ENCODE measurements around the gene SALL4. TPM values are rescaled to one million over a fixed set of nuclear protein-coding genes. Genes with fewer than 3 reads are reported as not detected.
"Not testable (repeated sequence)": the region's sequence is repeated elsewhere in the genome, so short reads cannot be mapped to it uniquely, and the experiment has no call there.

Gene SALL4
- total RNA-seq, 4 donors from 2014 or later = not detected

DNA sequence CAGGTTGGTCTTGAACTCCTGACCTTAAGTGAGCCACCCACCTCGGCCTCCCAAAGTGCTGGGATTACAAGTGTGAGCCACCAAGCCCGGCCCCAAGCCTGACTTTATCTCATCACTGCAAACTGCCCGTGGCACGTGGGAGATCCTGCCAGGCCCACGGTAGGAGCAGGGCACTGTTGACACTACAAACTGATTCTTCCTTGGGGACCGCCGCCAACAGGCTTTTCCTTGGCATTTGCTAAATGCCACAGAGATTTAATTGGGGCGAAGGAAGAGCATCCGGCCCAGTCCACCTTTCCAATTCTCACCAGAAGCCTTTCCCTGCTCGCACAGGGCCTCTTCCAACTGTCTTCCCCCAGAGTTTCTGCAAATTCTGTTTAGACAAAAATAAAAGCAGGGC is 45.1 kb downstream of the SALL4 start:
- Histone ChIP-seq H3K27me3 (no peaks in the 10 kb centered on the region), H3K36me3 (no peaks in the 10 kb centered on the region), H3K27ac (peak overlapping the region in 3 of 4 donors; percentile 47 to 75 (median 54)), H3K4me1 (peaks cover 0 to 67% (median 7%) of the 10 kb centered on the region in 3 donors), H3K9me3 (no peaks in the 10 kb centered on the region), H3K4me3 (no peak overlapping the region)
- no peak for ATAC-seq
- TF ChIP-seq POLR2AphosphoS5 (IDR thresholded peaks at IDR 0.05) (peak; percentile 10), EP300 (IDR thresholded peaks at IDR 0.05) (no peak), POLR2A (IDR thresholded peaks at IDR 0.05) (no peak)
- TF ChIP-seq, protein P1, sequence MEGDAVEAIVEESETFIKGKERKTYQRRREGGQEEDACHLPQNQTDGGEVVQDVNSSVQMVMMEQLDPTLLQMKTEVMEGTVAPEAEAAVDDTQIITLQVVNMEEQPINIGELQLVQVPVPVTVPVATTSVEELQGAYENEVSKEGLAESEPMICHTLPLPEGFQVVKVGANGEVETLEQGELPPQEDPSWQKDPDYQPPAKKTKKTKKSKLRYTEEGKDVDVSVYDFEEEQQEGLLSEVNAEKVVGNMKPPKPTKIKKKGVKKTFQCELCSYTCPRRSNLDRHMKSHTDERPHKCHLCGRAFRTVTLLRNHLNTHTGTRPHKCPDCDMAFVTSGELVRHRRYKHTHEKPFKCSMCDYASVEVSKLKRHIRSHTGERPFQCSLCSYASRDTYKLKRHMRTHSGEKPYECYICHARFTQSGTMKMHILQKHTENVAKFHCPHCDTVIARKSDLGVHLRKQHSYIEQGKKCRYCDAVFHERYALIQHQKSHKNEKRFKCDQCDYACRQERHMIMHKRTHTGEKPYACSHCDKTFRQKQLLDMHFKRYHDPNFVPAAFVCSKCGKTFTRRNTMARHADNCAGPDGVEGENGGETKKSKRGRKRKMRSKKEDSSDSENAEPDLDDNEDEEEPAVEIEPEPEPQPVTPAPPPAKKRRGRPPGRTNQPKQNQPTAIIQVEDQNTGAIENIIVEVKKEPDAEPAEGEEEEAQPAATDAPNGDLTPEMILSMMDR (IDR thresholded peaks at IDR 0.05) = no peak
- 92% methylated on average over 2 of the region's 10 CpGs; no CpG with 5 or more reads in 1 of the 2 donors for WGBS, 2 donors (ENCODE audit: low coverage in 1 of 2)

DNA sequence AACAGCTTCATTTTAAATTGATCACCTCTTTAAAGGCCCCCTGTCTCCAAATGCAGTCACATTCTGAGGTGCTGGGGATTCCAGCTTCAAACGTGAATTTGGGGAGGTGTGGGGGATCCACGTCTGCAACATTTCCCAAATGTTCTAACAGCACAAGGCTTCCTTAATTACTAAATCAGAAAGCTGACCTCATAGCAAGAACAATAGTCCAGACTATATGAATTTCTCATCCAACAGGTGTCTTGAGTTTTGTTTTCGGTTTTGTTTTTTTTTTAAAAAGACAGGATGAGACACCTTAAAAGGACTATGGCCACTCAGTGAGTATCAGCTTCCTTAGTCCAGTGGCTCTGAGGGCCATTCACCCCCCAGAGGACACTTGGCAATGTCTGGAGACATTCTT is 45.7 kb downstream of the SALL4 start:
- Histone ChIP-seq H3K4me3 (no peak overlapping the region), H3K4me1 (peaks cover 0 to 73% (median 9%) of the 10 kb centered on the region in 3 donors), H3K27ac (peak overlapping the region in 3 of 4 donors; percentile 47 to 75 (median 54)), H3K9me3 (no peaks in the 10 kb centered on the region), H3K36me3 (no peaks in the 10 kb centered on the region), H3K27me3 (no peaks in the 10 kb centered on the region)
- ATAC-seq = no peak
- TF ChIP-seq, protein P1 (IDR thresholded peaks at IDR 0.05) = no peak
- TF ChIP-seq POLR2A (IDR thresholded peaks at IDR 0.05) (no peak), EP300 (IDR thresholded peaks at IDR 0.05) (no peak), POLR2AphosphoS5 (IDR thresholded peaks at IDR 0.05) (no peak)
- 83 to 89% methylated on average over 1 to 2 of the region's 3 CpGs for WGBS, 2 donors (ENCODE audit: low coverage in 1 of 2)

DNA sequence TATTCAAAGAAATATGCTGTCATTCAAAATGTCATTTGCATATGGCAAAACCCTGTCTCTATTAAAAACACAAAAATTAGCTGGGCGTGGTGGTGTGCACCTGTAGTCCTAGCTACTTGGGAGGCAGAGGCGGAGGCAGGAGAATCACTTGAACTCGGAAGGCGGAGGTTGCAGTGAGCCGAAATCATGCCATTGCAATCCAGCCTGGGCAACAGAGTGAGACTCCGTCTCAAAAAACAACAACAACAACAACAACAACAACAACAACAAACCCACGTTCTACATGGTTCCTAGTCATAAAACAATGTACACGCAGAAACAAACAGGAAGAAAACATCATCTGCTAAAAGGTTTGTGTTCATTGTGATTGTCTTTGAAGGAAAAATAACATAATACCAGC is 49.1 kb downstream of the SALL4 start:
- not testable (repeated sequence) for H3K9me3 ChIP-seq, H3K4me3 ChIP-seq, H3K27me3 ChIP-seq, ATAC-seq, H3K36me3 ChIP-seq
- H3K4me1 ChIP-seq = peaks cover 0 to 77% (median 18%) of the 10 kb centered on the region in 3 donors
- peak overlapping the region in 2 of 4 donors; percentile 78 to 82 for H3K27ac ChIP-seq
- WGBS, 2 donors (ENCODE audit: low coverage in 1 of 2) = 93 to 94% methylated on average over 3 to 8 of the region's 8 CpGs

DNA sequence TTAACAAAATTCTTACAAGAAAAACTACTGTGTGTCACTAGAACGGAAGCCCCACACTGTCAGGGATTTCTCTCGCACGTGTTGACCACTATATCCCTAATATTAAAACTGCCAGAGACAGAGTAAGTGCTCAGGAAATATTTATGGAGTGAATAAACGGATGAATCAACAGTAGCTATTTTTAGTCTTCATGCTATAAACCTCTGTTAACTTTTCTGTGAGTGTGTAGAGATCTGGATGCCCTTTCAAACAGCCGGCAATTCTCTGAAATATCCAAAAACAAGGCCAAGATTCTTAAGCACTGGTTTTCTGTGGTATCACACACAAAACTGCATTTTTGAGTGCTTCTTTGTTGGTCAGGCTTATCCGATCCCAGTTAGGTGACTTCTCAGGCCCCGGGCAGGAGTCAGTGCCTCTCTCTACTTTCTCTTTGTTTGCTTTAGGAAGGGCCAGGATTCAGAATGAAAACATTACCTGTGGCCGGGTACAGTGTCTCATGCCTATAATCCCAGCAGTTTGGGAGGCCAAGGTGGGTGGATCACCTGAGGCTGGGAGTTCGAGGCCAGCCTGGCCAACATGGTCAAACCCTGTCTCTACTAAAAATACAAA is 49.9 kb downstream of the SALL4 start:
- H3K4me3 ChIP-seq = peak overlapping the region in 1 of 2 donors; percentile 2
- peaks cover 0 to 71% (median 18%) of the 10 kb centered on the region in 3 donors for H3K4me1 ChIP-seq
- no peak for TF ChIP-seq EP300 (IDR thresholded peaks at IDR 0.05)
- TF ChIP-seq POLR2AphosphoS5 (IDR thresholded peaks at IDR 0.05) = peak; percentile 89
- H3K27me3 ChIP-seq = no peaks in the 10 kb centered on the region
- WGBS, 2 donors (ENCODE audit: low coverage in 1 of 2) = 4 to 19% methylated on average over 7 of the region's 9 CpGs
- ATAC-seq = peak; percentile 31
- H3K36me3 ChIP-seq = no peaks in the 10 kb centered on the region
- no peaks in the 10 kb centered on the region for H3K9me3 ChIP-seq
- H3K27ac ChIP-seq = peak overlapping the region; percentile 69 to 86 (median 80)

DNA sequence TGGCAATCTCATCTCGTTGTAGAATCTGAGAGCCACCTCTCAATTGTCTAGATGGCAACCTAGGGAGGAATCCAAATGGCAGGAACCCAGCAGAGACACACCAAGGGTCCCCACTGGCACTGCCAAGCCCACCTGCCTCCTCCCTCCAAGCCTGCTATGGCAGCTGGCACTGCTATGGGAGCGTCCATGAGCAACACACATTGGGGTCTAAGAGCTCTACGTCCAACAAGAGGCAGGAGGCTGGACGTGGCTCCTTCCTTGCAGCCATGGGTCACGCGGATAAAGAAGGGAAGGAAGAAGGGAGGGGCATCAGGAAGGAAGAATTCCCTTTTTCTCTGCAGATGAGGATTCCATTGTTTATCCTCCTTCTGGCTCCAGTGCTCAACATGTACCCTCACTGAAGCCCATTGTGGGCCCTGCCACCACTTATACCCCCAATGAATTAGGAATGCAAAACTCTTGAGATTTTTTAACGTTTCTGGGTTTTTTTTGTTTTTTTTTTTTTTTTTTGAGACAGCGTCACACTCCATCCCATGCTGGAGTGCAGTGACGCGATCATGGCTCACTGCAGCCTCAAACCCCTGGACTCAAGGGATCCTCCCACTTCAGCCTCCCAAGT is 51.4 kb downstream of the SALL4 start:
- no peaks in the 10 kb centered on the region for H3K36me3 ChIP-seq
- TF ChIP-seq EP300 (IDR thresholded peaks at IDR 0.05) (no peak), POLR2AphosphoS5 (IDR thresholded peaks at IDR 0.05) (no peak), POLR2A (IDR thresholded peaks at IDR 0.05) (no peak)
- TF ChIP-seq, protein P1 (IDR thresholded peaks at IDR 0.05) = no peak
- no peak for ATAC-seq
- H3K9me3 ChIP-seq = no peaks in the 10 kb centered on the region
- H3K27ac ChIP-seq = peak overlapping the region in 2 of 4 donors; percentile 62 to 82
- WGBS, 2 donors (ENCODE audit: low coverage in 1 of 2) = 76 to 93% methylated on average over 3 to 4 of the region's 10 CpGs
- H3K4me1 ChIP-seq = peaks cover 0 to 55% (median 18%) of the 10 kb centered on the region in 3 donors
- H3K27me3 ChIP-seq = no peaks in the 10 kb centered on the region
- H3K4me3 ChIP-seq = no peak overlapping the region
